Stimulated activated CD4-positive, alpha-beta T cell treated with anti-CD3 and anti-CD28 coated beads, Interleukin-1b, Interleukin-23, amount 100 ng/mL, for 48 hours (primary cell): ENCODE data around the gene ADAM11.

Experiments
- DNase-seq: peaks from one replicate; pipeline ENCODE4 v3.0.0-alpha.2; 2020

The ADAM11 gene

GRCh38 chr17:44757045-44757917, 1.5 kb upstream of the ADAM11 start:
- no peak for DNase-seq

- no peak for DNase-seq
Measured at GRCh38 chr17:44757918-44758413, 822 bp upstream of the ADAM11 start.

- no peak for DNase-seq
Measured at GRCh38 chr17:44759086-44759915, 513 bp downstream of the ADAM11 start.

- DNase-seq = no peak
Measured at GRCh38 chr17:44759916-44760243, 1.1 kb downstream of the ADAM11 start.

- no peak for DNase-seq
Measured at GRCh38 chr17:44760474-44761308, 1.9 kb downstream of the ADAM11 start.

GRCh38 chr17:44761932-44762810, 3.4 kb downstream of the ADAM11 start:
- DNase-seq = no peak

GRCh38 chr17:44763170-44763569, 4.4 kb downstream of the ADAM11 start:
- DNase-seq = no peak

GRCh38 chr17:44765965-44766364, 7.2 kb downstream of the ADAM11 start:
- DNase-seq = no peak

GRCh38 chr17:44766409-44767038, 7.7 kb downstream of the ADAM11 start:
- no peak for DNase-seq

- no peak for DNase-seq
Measured at GRCh38 chr17:44767493-44767892, 8.7 kb downstream of the ADAM11 start.

- no peak for DNase-seq
Measured at GRCh38 chr17:44768505-44769142, 9.8 kb downstream of the ADAM11 start.

GRCh38 chr17:44769230-44769629, 10.4 kb downstream of the ADAM11 start:
- no peak for DNase-seq

GRCh38 chr17:44769647-44770084, 10.9 kb downstream of the ADAM11 start:
- DNase-seq = no peak

- DNase-seq = no peak
Measured at GRCh38 chr17:44770166-44770925, 11.6 kb downstream of the ADAM11 start.

GRCh38 chr17:44772308-44773045, 13.7 kb downstream of the ADAM11 start:
- no peak for DNase-seq

- DNase-seq = no peak
Measured at GRCh38 chr17:44773140-44773539, 14.4 kb downstream of the ADAM11 start.

GRCh38 chr17:44774271-44775135, 15.7 kb downstream of the ADAM11 start:
- peak; percentile 84 for DNase-seq

GRCh38 chr17:44775136-44775837, 16.5 kb downstream of the ADAM11 start:
- peak; percentile 98 for DNase-seq
